Osteocyte (in vitro differentiated cells): ENCODE data around the gene ZNF534. TPM values are rescaled to one million over a fixed set of nuclear protein-coding genes. Genes with fewer than 3 reads are reported as not detected.

Experiments
- DNase-seq: peaks from one replicate; pipeline ENCODE4 v3.0.0; 2021; ENCODE audit warnings: mixed read lengths; ENCODE audit not compliant: unreplicated experiment; ENCODE audit errors: extremely low spot score
- H3K27ac Mint-ChIP-seq: one replicate; pipeline ENCODE4 v1.8.0; 2021; ENCODE audit warnings: mild to moderate bottlenecking, mixed read lengths; ENCODE audit not compliant: unreplicated experiment
- H3K27me3 Mint-ChIP-seq: one replicate; pipeline ENCODE4 v1.8.0; 2021; ENCODE audit warnings: mixed read lengths; ENCODE audit not compliant: unreplicated experiment
- H3K36me3 Mint-ChIP-seq: one replicate; pipeline ENCODE4 v1.8.0; 2021; ENCODE audit warnings: mixed read lengths; ENCODE audit not compliant: unreplicated experiment
- H3K4me1 Mint-ChIP-seq: one replicate; pipeline ENCODE4 v1.8.0; 2021; ENCODE audit warnings: mixed read lengths; ENCODE audit not compliant: unreplicated experiment
- H3K4me3 Mint-ChIP-seq: one replicate; pipeline ENCODE4 v1.8.0; 2021; ENCODE audit warnings: mild to moderate bottlenecking, moderate library complexity, mixed read lengths; ENCODE audit not compliant: unreplicated experiment
- H3K9me3 Mint-ChIP-seq: one replicate; pipeline ENCODE4 v1.8.0; 2021; ENCODE audit warnings: mixed read lengths; ENCODE audit not compliant: unreplicated experiment
- long read RNA-seq: library from polyadenylated mRNA; unstranded; transcript quantifications from one replicate; pipeline ENCODE4 v2.0.0, GENCODE V29; 2021
- total RNA-seq: library from RNA; stranded (reverse); gene quantifications from 2 replicates; pipeline ENCODE4 v1.2.1, GENCODE V29; 2021
- TF ChIP-seq, protein P1 (sequence below): fragments of 200-600 bp; sonication (generic); IDR thresholded peaks from 2 replicates; pipeline ENCODE4 v1.5.0; 2021; ENCODE audit warnings: antibody characterized with exemption, mild to moderate bottlenecking, moderate library complexity

The ZNF534 gene
- not detected in 2 replicates for total RNA-seq
- long read RNA-seq, result 0 reads

GRCh38 chr19:52428937-52429336 lies at the start of gene ZNF534:
Gene ZNF534 (plus strand): TSS chr19:52429148. CDS start chr19:52431475, 2,327 bp downstream.
- H3K4me1 Mint-ChIP-seq, result no peaks in the 10 kb centered on the region
- H3K36me3 Mint-ChIP-seq, result no peaks in the 10 kb centered on the region
- H3K4me3 Mint-ChIP-seq, result no peak within 1 kb of the TSS
- no peak for DNase-seq
- H3K27me3 Mint-ChIP-seq, result no peaks in the 10 kb centered on the region
- no peak within 1 kb of the TSS for H3K27ac Mint-ChIP-seq
- H3K9me3 Mint-ChIP-seq, result peaks cover 32% of the 10 kb centered on the region
- TF ChIP-seq, protein P1, sequence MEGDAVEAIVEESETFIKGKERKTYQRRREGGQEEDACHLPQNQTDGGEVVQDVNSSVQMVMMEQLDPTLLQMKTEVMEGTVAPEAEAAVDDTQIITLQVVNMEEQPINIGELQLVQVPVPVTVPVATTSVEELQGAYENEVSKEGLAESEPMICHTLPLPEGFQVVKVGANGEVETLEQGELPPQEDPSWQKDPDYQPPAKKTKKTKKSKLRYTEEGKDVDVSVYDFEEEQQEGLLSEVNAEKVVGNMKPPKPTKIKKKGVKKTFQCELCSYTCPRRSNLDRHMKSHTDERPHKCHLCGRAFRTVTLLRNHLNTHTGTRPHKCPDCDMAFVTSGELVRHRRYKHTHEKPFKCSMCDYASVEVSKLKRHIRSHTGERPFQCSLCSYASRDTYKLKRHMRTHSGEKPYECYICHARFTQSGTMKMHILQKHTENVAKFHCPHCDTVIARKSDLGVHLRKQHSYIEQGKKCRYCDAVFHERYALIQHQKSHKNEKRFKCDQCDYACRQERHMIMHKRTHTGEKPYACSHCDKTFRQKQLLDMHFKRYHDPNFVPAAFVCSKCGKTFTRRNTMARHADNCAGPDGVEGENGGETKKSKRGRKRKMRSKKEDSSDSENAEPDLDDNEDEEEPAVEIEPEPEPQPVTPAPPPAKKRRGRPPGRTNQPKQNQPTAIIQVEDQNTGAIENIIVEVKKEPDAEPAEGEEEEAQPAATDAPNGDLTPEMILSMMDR, result no peak

GRCh38 chr19:52391135-52391534 lies 37.8 kb upstream of the ZNF534 start:
- H3K4me3 Mint-ChIP-seq, result no peak overlapping the region
- TF ChIP-seq, protein P1, result no peak
- peaks cover 30% of the 10 kb centered on the region for H3K9me3 Mint-ChIP-seq
- no peaks in the 10 kb centered on the region for H3K4me1 Mint-ChIP-seq
- no peak overlapping the region for H3K27ac Mint-ChIP-seq
- no peaks in the 10 kb centered on the region for H3K36me3 Mint-ChIP-seq
- no peaks in the 10 kb centered on the region for H3K27me3 Mint-ChIP-seq
- DNase-seq, result no peak

DNA sequence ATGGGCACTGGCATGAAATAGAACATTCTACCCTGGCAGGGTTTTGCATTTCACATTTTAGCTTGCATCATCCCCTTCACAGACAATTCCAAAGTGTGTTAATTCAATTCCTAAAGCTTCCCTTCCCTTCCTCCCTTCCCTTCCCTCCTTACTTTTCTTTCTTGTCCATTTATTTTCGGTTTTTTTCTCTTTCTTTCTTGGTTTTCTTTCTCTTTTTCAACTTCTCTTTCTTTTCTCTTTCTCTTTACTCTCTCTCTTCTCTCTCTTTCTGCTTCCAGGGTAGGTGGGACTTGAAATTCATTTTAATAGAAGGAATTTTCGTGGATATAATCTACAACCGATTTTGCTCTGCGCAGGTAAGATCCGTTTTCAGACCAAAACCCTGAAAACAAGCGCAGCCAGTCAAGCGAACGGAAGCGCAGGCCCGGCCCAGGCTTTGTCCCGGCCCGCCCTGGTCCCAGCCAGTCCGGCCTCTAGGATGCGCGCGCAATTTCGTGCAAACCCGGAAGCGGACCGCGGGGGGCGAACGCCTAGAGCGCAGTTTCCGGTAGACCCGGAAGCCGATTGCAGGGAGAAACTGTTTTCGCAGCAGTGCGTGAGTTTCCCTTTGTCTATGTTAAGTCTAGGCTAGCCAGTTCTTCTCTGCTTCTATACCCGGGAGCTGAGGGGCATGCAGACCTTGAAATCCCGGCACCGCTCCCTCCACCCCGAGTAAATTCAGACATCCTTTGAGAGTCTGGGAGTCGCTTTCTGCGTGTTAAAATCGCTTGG lies 31.5 kb upstream of the ZNF534 start, which contains the start of gene ZNF528:
Gene ZNF528, plus strand, starts transcription at position 540 of the 771 bp plus-strand sequence. CDS start 4,165 bp downstream, outside the sequence.
- Mint-ChIP-seq H3K36me3 (no peaks in the 10 kb centered on the region), H3K9me3 (peaks cover 46% of the 10 kb centered on the region), H3K4me3 (peak within 1 kb of the TSS; percentile 22), H3K27me3 (no peaks in the 10 kb centered on the region), H3K4me1 (no peaks in the 10 kb centered on the region), H3K27ac (no peak within 1 kb of the TSS)
- DNase-seq, result no peak
- TF ChIP-seq, protein P1, result no peak

DNA sequence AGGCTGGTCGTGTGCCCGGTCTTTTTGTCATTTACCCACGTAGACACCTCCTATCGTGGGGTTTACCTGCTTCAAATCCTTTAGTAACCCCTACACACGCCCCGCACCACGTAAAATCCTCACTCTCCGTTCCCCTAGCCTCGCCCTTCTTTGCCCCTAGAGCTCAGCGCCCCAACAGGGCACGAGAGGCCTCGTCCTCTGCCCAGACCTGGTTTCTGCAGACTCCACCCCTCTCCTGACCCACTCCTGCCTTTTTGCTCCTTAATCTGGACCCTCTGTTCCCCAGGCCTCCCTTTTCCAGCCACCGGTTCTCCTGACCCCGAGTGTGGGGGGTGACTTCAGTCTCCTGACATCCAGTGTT lies 30.9 kb upstream of the ZNF534 start:
- TF ChIP-seq, protein P1, result no peak
- no peaks in the 10 kb centered on the region for H3K4me1 Mint-ChIP-seq
- H3K27ac Mint-ChIP-seq, result no peak overlapping the region
- H3K9me3 Mint-ChIP-seq, result peaks cover 43% of the 10 kb centered on the region
- DNase-seq, result no peak
- H3K27me3 Mint-ChIP-seq, result no peaks in the 10 kb centered on the region
- H3K4me3 Mint-ChIP-seq, result peak overlapping the region; percentile 22
- H3K36me3 Mint-ChIP-seq, result no peaks in the 10 kb centered on the region

DNA sequence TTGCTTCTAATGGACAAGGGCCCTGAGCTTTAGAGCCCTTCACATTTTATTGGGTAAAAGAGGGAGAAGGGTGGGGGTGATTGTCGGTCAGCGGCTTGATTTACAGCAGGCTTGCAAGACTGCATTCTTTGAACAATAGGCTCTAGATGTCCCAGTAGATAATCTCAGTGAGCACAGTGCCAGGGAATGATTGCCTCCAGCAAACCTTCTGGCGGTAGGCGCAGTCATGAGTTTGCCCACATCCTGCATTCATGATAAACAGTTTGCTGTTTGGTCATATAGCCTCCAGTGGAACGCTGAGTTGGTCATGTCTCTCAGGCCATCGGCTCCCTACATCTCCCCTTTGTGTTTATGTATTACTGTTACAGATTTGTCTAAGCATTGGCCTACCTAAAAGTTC lies 18.7 kb upstream of the ZNF534 start:
- no peak overlapping the region for H3K27ac Mint-ChIP-seq
- H3K4me3 Mint-ChIP-seq, result no peak overlapping the region
- TF ChIP-seq, protein P1, result no peak
- no peaks in the 10 kb centered on the region for H3K36me3 Mint-ChIP-seq
- H3K4me1 Mint-ChIP-seq, result no peaks in the 10 kb centered on the region
- H3K27me3 Mint-ChIP-seq, result no peaks in the 10 kb centered on the region
- peaks cover 52% of the 10 kb centered on the region for H3K9me3 Mint-ChIP-seq
- DNase-seq, result no peak
